Transverse colon (tissue), 4 donors: ENCODE results near the gene ANXA6. TPM values are rescaled to one million over a fixed set of nuclear protein-coding genes. Genes with fewer than 3 reads are reported as not detected.

Source experiments
- DNase-seq: peaks from one replicate; pipeline ENCODE4 v3.0.0-alpha.2; 2019
- H3K27ac ChIP-seq, 4 donors: fragments of 200-600 bp; sonication (generic); 2 replicates each; pipeline ENCODE4 v1.5.1; 2016 to 2018; ENCODE audit warnings: inconsistent platforms in 4 of 4
- H3K27me3 ChIP-seq: fragments of 200-600 bp; sonication (generic); 2 replicates; pipeline ENCODE4 v1.5.1; 2017; ENCODE audit warnings: inconsistent platforms
- H3K36me3 ChIP-seq, 4 donors: fragments of 200-600 bp; sonication (generic); 2 replicates each; pipeline ENCODE4 v1.5.1; 2017 to 2019; ENCODE audit warnings: inconsistent platforms in 4 of 4
- H3K4me1 ChIP-seq, 4 donors: fragments of 200-600 bp; sonication (generic); 2 replicates each; pipeline ENCODE4 v1.5.1; 2017 to 2020; ENCODE audit warnings: inconsistent platforms in 4 of 4
- H3K4me3 ChIP-seq, 4 donors: fragments of 200-600 bp; sonication (generic); 1 replicate in 1 of 4; 2 replicates in 3 of 4; pipeline versions ENCODE4 v1.5.1 to v1.6.1; 2017 to 2019; ENCODE audit warnings: inconsistent platforms in 4 of 4
- H3K9me3 ChIP-seq, 2 donors: fragments of 200-600 bp; sonication (generic); 2 replicates each; pipeline ENCODE4 v1.5.1; 2017 to 2019; ENCODE audit warnings: inconsistent platforms in 2 of 2
- EP300 ChIP-seq: sonication (generic); formaldehyde crosslinking; IDR thresholded peaks from one replicate; pipeline ENCODE4 v1.6.1; 2017; ENCODE audit warnings: antibody characterized with exemption, low read depth
- POLR2A ChIP-seq: fragments of 450-650 bp; IDR thresholded peaks from one replicate; pipeline ENCODE4 v1.6.1; 2016; ENCODE audit warnings: antibody characterized with exemption, mild to moderate bottlenecking, moderate library complexity
- POLR2AphosphoS5 ChIP-seq, 3 donors: sonication (generic); formaldehyde crosslinking; IDR thresholded peaks; one replicate each; pipeline ENCODE4 v1.6.1; 2016; ENCODE audit warnings: antibody characterized with exemption in 3 of 3
- WGBS, 2 donors: methylation state at CpG; one replicate each; pipeline ENCODE4 v1.1.5; 2018; ENCODE audit warnings: low coverage in 1 of 2; 5-methylcytosine and 5-hydroxymethylcytosine counted together
- in situ Hi-C, 4 donors: fragments of 200-750 bp; cut with MboI; loops; one replicate each; pipeline versions ENCODE4 v1.15.0 to v1.15.1; 2017; ENCODE audit warnings: low sequenced_read_pairs in 3 of 4, low pct_ligation_motif_present in 1 of 4, low pct_unique_long_range_greater_than_20kb in 1 of 4
- intact Hi-C: fragments of 100-400 bp; cut with DNase I; formaldehyde crosslinking; loops from one replicate; pipeline ENCODE4 v1.15.1; 2023; ENCODE audit warnings: low total_unique reads
- total RNA-seq, 4 donors: library from RNA; depleted of rRNA; stranded (reverse); fragments of >200 nt; gene quantifications; one replicate each; pipeline ENCODE4 v1.1.0, GENCODE V29; 2016
- TF ChIP-seq, protein P1 (sequence below), 5 experiments: fragments of 200-600 bp in 3 of 5; fragments of 450-650 bp in 2 of 5; sonication (generic) in 3 of 5; IDR thresholded peaks; 1 replicate in 2 of 5; 2 replicates in 3 of 5; pipeline ENCODE4 v1.5.1; 2016 to 2017; ENCODE audit warnings: antibody characterized with exemption in 5 of 5, inconsistent platforms in 3 of 5, mild to moderate bottlenecking in 2 of 5, moderate library complexity in 1 of 5

Gene ANXA6
- total RNA-seq, 4 donors from 2014 or later, result 19.1 to 79.0 (median 55.3) TPM

- peak; percentile 50 for DNase-seq
- intact Hi-C loops, result no loop called here
- Histone ChIP-seq H3K27me3 (no peaks in the 10 kb centered on the region), H3K27ac (peak overlapping the region; percentile 25 to 61 (median 57)), H3K4me1 (peaks cover 33 to 80% (median 44%) of the 10 kb centered on the region in 4 donors), H3K9me3 (no peaks in the 10 kb centered on the region), H3K4me3 (no peak overlapping the region), H3K36me3 (no peaks in the 10 kb centered on the region)
- in situ Hi-C loops, result no loop called here
- TF ChIP-seq POLR2A (no peak), POLR2AphosphoS5 (IDR thresholded peaks at IDR 0.05) (no peak), EP300 (no peak)
- TF ChIP-seq, protein P1, sequence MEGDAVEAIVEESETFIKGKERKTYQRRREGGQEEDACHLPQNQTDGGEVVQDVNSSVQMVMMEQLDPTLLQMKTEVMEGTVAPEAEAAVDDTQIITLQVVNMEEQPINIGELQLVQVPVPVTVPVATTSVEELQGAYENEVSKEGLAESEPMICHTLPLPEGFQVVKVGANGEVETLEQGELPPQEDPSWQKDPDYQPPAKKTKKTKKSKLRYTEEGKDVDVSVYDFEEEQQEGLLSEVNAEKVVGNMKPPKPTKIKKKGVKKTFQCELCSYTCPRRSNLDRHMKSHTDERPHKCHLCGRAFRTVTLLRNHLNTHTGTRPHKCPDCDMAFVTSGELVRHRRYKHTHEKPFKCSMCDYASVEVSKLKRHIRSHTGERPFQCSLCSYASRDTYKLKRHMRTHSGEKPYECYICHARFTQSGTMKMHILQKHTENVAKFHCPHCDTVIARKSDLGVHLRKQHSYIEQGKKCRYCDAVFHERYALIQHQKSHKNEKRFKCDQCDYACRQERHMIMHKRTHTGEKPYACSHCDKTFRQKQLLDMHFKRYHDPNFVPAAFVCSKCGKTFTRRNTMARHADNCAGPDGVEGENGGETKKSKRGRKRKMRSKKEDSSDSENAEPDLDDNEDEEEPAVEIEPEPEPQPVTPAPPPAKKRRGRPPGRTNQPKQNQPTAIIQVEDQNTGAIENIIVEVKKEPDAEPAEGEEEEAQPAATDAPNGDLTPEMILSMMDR (IDR thresholded peaks at IDR 0.05), result no peak
- WGBS, 2 donors, result 62% methylated on average over 11 of the region's 12 CpGs; no CpG with 5 or more reads in 1 of the 2 donors
These were observed 89.0 kb downstream of the ANXA6 start for GRCh38 chr5:151068433-151069197.

DNA sequence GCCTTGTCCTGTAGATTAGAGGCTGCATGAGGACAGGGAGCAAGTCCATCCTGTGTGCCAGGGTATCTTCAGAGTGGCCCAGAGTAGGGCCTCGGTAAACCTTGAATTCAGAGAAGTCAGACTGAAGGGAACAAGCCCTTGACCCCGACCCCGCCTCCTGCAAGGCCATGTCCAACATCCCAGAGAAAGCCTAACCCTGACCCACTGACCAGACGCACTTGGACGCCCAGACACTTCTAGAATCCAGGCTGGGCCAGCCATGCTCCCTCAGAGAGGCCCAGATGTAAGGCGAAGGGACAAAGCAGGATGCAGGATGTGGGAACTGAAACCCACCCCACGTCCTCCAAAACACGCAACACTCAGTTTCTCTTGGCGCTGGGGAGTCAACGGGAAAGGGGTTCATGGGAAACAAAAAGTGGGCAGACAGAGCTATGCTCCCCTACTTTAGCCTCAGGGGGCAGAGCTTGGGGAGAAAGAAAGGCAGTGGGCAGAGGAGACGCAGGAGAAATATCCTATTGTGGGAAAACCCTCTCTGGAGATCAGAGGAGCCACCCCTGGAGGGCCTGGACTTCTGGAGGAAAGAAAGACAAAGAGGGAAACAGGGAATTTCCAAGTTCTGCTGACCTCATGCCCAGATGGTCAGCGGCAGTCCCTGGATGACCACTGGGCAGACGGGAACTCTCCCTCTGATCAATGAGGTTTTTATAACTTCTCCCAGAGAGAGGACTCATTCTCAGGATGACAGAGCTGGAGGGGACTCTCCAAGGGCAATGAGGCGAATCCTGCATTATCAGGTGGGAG lies 89.7 kb downstream of the ANXA6 start:
- intact Hi-C loops (no loop called here), in situ Hi-C loops (no loop called here)
- Histone ChIP-seq H3K9me3 (no peaks in the 10 kb centered on the region), H3K36me3 (peaks cover 0 to 5% (median 0%) of the 10 kb centered on the region in 4 donors), H3K27ac (peak overlapping the region; percentile 25 to 61 (median 57)), H3K27me3 (no peaks in the 10 kb centered on the region), H3K4me1 (peaks cover 39 to 85% (median 51%) of the 10 kb centered on the region in 4 donors), H3K4me3 (no peak overlapping the region)
- DNase-seq, result no peak
- WGBS, 2 donors, result 74 to 75% methylated on average over 6 to 14 of the region's 14 CpGs
- TF ChIP-seq POLR2AphosphoS5 (IDR thresholded peaks at IDR 0.05) (no peak), POLR2A (no peak), EP300 (no peak)
- TF ChIP-seq, protein P1 (IDR thresholded peaks at IDR 0.05), result no peak

- in situ Hi-C loops (no loop called here), intact Hi-C loops (no loop called here)
- 75% methylated on average over 6 of the region's 6 CpGs; no CpG with 5 or more reads in 1 of the 2 donors for WGBS, 2 donors
- no peaks in the 10 kb centered on the region for H3K9me3 ChIP-seq
- no peak for DNase-seq
- H3K36me3 ChIP-seq, result peaks cover 0 to 5% (median 2%) of the 10 kb centered on the region in 4 donors
- no peak overlapping the region for H3K4me3 ChIP-seq
- H3K27me3 ChIP-seq, result no peaks in the 10 kb centered on the region
- peak overlapping the region in 1 of 4 donors; percentile 56 for H3K27ac ChIP-seq
- H3K4me1 ChIP-seq, result peaks cover 39 to 85% (median 47%) of the 10 kb centered on the region in 4 donors
- TF ChIP-seq POLR2A (no peak), EP300 (no peak), POLR2AphosphoS5 (IDR thresholded peaks at IDR 0.05) (no peak)
- TF ChIP-seq, protein P1 (IDR thresholded peaks at IDR 0.05), result no peak
These were observed 90.7 kb downstream of the ANXA6 start for GRCh38 chr5:151066920-151067319.

GRCh38 chr5:151065609-151066008 lies 92.0 kb downstream of the ANXA6 start:
- intact Hi-C loops, result no loop called here
- in situ Hi-C loops, result no loop called here
- no peak for TF ChIP-seq POLR2A
- no peak for TF ChIP-seq EP300
- TF ChIP-seq, protein P1 (IDR thresholded peaks at IDR 0.05), result no peak
- no peak for TF ChIP-seq POLR2AphosphoS5 (IDR thresholded peaks at IDR 0.05)
- no peaks in the 10 kb centered on the region for H3K27me3 ChIP-seq
- no peak for DNase-seq
- 70 to 78% methylated on average over 1 of the region's 1 CpG for WGBS, 2 donors
- no peak overlapping the region for H3K27ac ChIP-seq
- H3K4me1 ChIP-seq, result peaks cover 39 to 84% (median 47%) of the 10 kb centered on the region in 4 donors
- H3K36me3 ChIP-seq, result peaks cover 0 to 14% (median 2%) of the 10 kb centered on the region in 4 donors
- no peaks in the 10 kb centered on the region for H3K9me3 ChIP-seq
- H3K4me3 ChIP-seq, result no peak overlapping the region
